ENCODE results near the gene RUNX1.

DNA sequence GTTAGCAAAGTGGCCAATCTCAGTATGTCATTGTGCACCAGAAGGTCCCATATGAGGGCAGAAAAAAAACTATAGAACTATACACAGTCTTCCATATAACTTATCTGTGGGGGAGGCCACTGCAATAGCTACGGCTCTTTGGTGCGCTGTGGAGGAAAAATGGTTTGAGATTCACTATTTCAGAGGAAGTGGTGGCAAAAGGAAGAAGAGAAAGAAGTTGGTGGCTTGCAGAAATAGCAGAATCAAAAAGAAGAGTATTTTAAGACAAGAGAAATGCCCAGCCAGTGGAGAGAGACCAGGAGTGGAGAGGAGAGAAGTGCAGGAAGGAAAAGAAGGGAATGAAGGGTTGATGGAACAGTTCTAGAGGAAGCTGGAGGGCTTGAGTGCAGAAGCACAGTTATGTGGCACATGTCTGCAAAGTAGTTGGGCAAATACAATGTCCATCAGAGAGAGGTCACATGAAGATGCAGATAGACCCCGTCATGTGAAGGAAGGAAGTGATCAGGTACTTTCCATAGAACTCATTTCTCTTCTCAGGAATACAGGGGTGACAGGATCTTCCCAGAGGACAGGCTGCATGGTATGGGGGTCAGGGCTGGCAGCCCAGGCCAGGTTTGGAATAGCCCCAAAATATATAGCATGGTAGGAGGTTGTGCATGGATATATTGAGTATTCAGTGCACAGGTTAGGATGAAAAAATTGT lies 64.6 kb downstream of the RUNX1 start:
- TF ChIP-seq, protein P1, sequence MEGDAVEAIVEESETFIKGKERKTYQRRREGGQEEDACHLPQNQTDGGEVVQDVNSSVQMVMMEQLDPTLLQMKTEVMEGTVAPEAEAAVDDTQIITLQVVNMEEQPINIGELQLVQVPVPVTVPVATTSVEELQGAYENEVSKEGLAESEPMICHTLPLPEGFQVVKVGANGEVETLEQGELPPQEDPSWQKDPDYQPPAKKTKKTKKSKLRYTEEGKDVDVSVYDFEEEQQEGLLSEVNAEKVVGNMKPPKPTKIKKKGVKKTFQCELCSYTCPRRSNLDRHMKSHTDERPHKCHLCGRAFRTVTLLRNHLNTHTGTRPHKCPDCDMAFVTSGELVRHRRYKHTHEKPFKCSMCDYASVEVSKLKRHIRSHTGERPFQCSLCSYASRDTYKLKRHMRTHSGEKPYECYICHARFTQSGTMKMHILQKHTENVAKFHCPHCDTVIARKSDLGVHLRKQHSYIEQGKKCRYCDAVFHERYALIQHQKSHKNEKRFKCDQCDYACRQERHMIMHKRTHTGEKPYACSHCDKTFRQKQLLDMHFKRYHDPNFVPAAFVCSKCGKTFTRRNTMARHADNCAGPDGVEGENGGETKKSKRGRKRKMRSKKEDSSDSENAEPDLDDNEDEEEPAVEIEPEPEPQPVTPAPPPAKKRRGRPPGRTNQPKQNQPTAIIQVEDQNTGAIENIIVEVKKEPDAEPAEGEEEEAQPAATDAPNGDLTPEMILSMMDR (IDR thresholded peaks at IDR 0.05): no peak
- TF ChIP-seq POLR2A (IDR thresholded peaks at IDR 0.05): no peak

All from right lobe of liver (tissue), 4 donors.